Measurements from ENCODE around the gene SEMA5A.

The SEMA5A gene

GRCh38 chr5:9040475-9040874, 505.4 kb downstream of the SEMA5A start:
- no peak for FAIRE-seq

GRCh38 chr5:9037048-9037447, 508.8 kb downstream of the SEMA5A start:
- FAIRE-seq = no peak

- FAIRE-seq = no peak
Measured at GRCh38 chr5:9035346-9035745, 510.5 kb downstream of the SEMA5A start.

GRCh38 chr5:9034649-9035048, 511.2 kb downstream of the SEMA5A start:
- FAIRE-seq = no peak

GRCh38 chr5:9033524-9033923, 512.4 kb downstream of the SEMA5A start:
- no peak for FAIRE-seq

- no peak for FAIRE-seq
Measured at GRCh38 chr5:9025942-9026341, 519.9 kb downstream of the SEMA5A start.

- no peak for FAIRE-seq
Measured at GRCh38 chr5:9020996-9021395, 524.9 kb downstream of the SEMA5A start.

GRCh38 chr5:9015937-9016270, 530.0 kb downstream of the SEMA5A start:
- no peak for FAIRE-seq

- no peak for FAIRE-seq
Measured at GRCh38 chr5:9015260-9015936, 530.5 kb downstream of the SEMA5A start.

GRCh38 chr5:9013147-9013546, 532.7 kb downstream of the SEMA5A start:
- no peak for FAIRE-seq

GRCh38 chr5:9009931-9010651, 535.8 kb downstream of the SEMA5A start:
- no peak for FAIRE-seq

GRCh38 chr5:8997542-8998070, 548.3 kb downstream of the SEMA5A start:
- FAIRE-seq = no peak

GRCh38 chr5:8993031-8993430, 552.8 kb downstream of the SEMA5A start:
- FAIRE-seq = peak; percentile 78
